ENCODE data around the gene TMEM222.

TMEM222 gene

DNA sequence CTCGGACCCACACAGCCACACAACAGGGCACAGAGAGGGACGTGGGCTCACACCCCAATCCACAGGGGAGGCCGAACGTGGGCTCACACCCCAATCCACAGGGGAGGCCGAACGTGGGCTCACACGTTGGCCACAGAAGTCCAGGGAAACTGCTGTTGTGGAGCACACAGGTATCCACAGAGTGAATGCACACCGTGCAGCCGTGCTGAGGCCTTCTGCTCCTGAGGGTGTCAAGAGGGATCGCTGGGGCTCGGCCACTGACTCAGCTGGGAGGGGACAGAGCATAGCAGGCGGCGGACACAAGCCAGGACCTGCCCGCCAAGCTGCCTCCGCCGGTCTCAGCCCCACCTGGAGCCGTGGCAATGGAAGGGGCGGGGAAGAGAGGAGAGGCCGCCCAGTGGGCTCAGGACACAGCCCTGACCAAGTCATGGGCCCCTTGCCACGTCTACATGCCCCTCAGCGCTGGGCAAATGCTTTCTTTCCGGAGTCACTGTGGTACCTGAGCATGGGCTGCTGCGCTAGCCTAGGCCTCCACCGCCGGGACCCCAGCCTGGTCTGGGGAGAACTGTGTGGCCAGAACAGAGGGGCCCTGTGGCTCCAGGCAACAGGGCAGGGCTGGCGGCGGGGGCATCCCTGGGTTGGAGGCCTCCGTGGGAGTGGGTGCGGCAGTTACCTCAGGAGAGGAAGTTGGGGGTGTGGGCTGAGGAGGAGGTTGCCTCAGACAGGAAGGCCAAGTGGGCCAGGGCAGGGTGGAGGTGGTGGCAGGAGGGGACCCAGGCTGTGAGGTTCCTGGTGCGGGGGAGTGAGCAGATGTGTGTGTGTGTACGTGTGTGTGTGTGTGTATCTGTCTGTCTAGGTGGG is 21.0 kb downstream of the TMEM222 start:
- DNase-seq: peak; percentile 78

DNA sequence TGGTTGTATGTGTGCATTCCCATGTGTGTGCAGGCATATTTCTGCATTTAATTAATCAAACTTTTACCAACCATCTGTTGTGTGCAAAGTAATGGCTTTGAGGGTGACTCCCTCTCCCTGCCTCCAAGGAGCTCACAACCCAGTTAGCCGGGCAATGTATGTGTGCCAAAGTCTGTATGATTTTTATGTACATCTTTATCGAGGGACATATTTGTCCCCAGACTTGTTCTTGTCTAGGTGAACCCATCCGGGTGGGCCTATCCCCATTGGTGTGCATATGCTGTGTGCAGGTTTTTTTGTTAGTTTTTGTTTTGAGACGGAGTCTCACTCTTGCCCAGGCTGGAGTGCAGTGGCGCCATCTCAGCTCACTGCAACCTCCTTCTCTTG is 21.7 kb downstream of the TMEM222 start:
- no peak for DNase-seq

DNA sequence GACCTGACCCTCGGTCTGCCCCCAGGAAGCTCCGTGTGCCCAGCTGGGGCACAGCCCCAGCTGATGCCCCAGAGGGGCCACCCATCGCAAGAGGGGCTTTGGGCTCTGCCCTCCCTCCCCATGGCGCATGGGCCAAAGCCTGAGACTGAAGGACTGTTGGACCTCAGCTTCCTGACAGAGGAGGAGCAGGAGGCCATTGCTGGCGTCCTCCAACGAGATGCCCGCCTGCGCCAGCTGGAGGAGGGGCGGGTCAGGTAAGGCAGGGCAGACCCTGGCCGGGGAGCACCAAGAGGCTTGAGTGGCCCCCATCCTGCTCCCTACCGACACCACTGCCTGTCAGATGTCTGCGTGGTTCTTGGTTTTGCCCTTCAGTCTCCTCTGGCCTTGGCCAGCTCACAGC is 23.3 kb downstream of the TMEM222 start:
- no peak for DNase-seq

DNA sequence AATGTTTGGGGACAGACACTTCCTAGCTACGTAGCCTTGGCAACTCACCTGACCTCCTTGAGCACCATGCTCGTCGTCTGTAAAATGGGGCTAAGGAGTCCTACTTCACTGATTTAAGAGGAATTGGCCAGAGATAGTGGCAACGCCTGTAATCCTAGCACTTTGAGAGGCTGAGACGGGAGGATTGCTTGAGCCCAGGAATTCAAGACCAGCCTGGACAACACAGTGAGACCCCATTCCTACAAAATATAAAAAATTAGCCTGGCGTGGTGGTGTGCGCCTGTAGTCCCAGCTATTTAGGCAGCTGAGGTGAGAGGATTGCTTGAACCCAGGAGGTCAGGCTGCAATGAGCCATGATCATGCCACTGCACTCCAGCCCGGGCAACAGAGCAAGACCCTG is 24.4 kb downstream of the TMEM222 start:
- DNase-seq: no peak

DNA sequence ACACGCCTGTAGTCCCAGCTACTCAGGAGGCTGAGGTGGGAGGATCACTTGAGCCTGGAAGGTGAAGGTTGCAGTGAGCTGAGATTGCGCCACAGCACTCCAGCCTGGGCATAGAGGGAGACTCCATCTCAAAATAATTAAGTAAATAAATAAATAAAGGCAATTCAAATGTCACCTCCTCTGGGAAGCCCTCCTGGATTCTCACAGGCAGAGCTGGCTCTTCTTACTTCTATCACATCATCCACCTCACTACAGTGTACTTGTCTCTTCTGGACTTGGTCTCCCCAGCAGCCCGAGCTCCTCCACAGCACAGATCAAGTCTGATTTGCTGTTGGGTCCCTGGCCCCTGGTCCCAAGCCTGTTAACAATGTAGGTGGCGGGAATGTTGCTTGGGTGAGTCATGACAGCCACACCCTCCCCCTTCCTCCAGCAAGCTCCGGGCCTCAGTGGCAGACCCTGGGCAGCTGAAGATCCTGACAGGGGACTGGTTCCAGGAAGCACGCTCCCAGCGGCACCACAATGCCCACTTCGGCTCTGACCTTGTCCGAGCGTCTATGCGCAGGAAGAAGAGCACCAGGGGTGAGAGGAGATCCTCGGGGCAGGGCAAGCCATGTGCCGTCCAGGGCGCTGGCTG is 25.1 kb downstream of the TMEM222 start:
- no peak for DNase-seq

DNA sequence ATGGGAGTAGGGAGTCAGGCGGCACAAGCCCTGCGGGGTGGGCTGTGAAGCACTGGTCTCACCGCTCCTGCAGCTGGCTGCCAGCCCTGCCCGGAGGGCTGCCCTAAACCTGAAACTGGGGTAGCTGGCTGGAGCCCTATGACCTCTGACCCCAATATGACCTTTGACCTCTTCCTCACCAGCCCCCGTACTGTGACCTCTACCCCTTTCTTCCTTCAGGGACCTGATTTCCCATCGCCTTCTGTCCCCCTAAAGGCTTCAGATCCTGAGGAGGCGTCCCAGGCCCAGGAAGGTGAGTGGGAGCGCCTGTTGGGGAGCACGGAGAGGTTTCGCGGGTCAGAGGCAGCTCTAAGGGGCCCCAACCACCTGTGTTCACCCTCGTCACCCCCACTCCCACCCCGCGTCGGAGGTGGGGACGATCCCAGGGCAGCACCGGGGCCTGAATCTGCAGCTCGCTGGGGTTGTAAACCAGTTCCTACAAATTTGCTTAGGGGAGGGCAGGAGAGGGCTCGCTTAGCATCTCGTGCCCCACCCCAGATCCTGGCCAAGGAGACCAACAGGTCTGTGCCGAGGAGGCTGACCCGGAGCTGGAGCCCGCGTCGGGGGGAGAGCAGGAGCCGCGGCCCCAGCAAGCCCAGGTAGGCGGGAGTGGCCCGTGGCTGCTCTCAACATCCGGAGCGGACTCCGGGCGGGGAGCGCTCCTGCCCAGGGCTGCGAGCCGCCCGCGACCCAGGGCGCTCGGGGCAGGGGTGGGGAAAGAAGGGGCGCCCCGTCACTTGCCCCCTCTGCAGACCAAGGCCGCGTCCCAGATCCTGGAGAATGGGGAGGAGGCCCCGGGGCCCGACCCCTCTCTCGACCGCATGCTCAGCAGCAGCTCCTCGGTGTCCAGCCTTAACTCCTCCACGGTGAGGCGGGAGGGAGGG is 27.2 kb downstream of the TMEM222 start:
- peak; percentile 75 for DNase-seq

DNA sequence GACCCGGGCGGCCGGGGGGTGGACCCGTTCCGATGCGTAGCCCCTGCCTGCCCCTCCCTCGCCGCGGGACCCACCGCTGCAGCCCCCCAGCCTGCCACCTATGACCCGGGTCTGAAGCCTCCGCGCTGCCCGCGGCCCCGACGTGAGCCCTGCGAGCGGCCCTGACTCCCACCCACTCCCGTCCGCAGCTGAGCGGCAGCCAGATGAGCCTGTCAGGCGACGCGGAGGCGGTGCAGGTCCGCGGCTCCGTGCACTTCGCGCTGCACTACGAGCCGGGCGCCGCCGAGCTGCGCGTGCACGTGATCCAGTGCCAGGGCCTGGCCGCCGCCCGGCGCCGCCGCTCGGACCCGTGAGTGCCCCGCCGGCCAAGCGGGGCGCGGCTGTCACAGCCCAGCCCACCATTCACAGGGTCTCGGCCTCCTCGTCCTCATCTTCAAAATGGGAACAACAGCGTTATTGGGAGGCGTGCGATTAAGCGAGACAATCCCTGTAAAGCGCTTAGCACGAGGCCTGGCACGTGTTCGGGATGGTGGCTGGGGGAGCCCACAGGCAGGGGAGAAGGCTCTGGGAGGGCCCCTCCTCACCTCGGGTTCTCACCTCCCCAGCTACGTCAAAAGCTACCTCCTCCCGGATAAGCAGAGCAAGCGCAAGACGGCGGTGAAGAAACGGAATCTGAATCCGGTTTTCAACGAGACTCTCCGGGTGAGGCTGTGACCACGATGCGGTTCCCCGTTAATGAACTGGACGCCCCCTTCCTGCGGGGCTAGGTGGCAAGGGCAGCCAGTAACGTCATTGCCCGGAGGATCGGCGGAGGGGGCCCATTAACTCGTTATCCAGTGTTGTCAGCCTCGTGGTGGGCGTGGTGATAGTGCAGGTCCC is 28.1 kb downstream of the TMEM222 start:
- DNase-seq: peak; percentile 64

DNA sequence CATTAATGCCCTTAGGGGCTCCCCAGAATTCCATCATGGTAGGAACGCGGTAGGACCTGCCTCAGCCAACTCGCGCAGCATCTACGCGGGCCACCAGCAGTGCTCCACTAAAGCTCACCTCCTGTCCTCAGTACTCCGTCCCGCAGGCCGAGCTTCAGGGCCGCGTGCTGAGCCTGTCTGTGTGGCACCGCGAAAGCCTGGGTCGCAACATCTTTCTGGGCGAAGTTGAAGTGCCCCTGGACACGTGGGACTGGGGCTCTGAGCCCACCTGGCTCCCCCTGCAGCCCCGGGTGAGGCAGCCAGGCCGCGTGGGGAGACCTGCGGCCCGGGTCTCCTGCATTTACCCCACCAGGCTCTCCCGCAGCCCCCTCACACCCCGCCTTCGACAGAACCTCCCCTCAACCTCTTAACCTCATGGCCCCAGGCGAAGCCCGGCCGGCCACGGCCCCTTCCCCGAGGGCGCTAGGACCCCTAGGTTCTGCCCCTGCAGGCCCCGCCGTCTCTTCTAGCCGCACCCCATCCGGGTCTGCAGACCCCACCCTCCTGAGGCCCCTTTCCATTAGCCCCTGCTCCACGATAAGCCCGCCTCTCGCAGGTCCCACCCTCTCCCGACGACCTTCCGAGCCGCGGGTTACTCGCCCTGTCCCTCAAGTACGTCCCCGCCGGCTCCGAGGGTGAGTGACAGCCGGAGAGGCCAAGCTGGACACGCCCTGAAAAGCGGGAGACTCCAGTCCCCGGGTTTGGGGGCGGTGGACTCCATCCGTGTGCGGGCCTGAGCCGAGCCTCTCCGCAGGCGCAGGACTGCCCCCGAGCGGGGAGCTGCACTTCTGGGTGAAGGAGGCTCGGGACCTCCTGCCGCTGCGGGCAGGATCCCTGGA is 28.9 kb downstream of the TMEM222 start:
- DNase-seq: no peak

DNA sequence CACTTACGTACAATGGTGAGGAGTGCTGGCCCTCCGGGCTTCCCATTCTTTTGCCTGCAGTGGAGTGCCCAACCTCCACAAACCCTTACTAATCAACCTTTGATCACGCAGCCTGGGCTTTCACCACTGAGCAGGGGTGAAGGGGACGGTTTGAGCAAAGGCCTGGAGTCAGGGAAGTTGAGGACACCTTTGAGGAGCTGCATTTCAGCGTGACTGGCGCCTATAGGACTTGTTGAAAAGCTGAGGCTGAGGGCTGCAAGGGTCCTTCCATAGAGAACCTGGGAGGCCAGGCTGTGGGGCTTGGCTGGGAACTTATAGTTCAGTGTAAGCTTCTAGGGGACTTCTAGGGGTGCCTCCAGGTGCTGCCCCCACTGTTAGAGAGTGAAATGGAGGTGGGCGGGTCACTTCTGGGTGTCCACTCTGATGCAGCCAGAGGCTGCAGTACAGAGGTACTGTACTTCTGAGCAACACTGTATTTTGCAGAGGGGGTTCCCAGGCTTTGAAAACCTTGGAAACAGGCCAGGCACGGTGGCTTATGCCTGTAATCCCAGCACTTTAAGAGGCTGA is 29.7 kb downstream of the TMEM222 start:
- DNase-seq: no peak

DNA sequence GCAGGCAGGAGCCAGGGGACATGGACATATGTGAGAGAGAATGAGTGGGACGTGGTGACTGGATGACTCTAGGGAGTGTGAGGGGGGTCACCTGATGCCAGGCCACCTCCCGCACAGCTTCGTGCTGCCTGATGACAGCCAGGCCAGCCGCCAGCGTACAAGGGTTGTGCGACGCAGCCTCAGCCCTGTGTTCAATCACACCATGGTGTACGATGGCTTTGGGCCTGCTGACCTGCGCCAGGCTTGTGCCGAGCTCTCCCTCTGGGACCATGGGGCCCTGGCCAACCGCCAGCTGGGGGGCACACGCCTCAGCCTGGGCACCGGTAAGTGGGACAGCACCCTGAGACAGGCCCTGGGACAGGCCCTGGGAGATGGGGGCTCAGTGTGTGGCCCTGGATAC is 31.2 kb downstream of the TMEM222 start:
- DNase-seq: no peak

DNA sequence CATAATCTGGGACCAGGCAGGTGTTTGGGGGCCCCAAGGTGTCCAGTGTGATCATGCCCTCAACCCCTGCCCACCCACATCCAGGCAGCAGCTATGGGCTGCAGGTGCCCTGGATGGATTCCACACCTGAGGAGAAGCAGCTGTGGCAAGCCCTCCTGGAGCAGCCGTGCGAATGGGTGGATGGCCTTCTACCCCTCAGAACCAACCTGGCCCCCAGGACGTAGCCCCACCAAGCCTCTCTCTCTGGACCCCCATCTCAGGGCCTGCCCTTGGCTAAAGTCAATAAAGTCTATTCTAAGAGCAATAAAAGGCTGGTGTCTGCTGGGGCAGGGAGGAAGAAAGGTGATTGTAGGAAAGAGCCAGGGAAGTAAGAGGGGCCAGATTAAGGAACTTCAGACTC is 31.7 kb downstream of the TMEM222 start:
- DNase-seq: no peak

DNA sequence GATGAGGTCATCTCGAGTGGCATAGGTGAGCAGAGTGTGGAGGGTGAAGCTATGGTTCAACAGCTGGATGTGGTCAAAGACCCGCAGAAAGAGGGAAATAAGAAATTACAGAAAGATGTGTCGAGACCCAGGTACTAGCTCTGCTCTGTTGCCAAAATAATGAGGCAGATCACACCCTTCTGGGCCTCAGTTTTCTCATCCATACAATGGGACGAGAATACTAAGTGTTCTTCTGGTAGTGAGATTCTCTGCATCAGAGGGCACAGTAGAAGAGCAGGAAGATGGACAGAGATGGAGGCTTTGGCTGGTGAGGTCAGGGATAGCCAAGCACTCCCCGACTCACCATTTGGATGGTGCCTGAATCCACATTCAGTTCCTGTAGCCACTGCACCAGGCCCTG is 33.7 kb downstream of the TMEM222 start:
- DNase-seq: no peak

DNA sequence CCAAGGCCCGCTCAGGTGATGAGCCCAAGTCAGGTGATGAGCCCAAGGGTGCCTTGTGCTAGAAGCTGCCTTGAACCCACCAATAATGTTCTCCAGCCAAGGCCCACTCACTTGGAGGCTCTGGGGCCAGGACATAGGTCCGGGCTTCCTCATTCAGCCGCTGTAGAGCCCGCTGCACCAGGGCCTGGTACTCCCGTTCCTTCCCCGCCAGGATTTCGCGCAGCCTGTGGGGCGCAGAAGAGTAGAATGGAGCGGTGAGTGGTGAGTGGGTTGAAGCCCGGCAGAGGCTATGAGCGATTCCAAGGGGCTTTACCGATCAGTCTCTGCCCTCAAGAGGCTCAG is 34.3 kb downstream of the TMEM222 start:
- DNase-seq: no peak

DNA sequence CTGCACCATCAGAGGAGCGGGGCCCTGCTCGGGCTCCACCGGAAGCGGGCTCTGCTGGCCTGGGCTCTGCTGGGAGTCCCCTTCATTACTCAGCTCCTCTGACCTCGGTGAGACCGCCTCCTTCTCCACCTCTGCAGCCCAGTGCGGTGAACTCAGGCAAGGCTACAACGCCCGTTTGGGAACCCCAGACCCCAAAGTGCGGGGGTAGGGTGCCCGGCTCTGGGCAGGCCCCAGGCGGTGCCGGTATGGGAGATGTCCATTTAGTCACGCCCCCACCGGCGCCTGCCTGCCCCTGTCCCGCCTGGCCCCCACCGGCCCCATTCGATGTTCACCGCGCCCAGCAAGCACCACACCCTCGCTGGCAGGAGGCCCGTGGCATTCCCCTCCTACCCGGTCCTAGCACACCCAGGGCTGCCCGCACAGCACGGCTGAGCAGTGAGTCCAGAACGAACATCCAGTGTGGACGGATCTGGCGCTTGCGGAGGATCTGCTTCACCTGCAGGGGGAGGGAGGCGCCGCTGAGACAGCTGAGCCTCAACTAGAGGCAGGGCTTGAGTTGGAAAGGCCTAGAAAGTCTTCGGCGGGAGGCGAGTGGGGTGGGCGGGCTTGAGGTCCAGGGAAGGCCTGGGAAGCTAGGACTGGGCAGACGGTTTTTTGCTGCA is 34.8 kb downstream of the TMEM222 start:
- DNase-seq: no peak

DNA sequence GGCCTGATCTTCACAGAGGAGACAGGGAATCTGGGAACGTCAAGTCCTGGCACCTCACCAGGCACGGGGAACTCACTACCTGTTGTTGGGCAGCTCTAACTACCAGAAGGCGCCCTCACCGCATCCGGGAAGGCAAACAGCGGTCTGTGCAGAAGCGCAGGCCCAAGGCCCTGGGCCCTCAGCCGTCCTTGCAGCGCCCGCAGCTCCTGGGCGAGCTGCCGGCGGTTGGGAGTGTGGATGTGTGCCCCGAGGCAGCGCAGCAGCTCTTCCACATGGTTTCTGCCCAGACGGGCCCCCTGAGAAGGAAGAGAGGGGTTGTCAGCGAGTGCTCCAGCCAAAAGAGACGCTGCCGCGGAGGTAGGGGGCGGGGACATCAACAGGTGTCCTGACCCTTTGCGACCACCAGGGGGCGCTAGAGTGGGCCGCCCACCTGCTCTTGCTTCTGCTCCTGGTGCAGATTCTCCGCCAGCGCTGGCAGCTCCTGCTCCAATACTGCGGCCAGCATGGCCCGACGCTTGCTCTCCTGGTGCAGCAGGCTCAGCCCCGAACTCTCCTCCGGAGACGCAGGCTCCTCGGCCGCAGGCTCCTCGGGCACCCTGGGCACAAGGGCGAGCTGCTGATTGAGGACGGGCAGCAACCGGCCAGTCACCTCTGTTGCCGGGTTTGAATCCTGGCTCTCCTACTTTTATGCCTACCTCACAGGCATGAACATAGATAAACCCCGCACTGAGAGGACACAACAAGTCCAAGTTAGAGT is 35.5 kb downstream of the TMEM222 start:
- DNase-seq: peak; percentile 29

DNA sequence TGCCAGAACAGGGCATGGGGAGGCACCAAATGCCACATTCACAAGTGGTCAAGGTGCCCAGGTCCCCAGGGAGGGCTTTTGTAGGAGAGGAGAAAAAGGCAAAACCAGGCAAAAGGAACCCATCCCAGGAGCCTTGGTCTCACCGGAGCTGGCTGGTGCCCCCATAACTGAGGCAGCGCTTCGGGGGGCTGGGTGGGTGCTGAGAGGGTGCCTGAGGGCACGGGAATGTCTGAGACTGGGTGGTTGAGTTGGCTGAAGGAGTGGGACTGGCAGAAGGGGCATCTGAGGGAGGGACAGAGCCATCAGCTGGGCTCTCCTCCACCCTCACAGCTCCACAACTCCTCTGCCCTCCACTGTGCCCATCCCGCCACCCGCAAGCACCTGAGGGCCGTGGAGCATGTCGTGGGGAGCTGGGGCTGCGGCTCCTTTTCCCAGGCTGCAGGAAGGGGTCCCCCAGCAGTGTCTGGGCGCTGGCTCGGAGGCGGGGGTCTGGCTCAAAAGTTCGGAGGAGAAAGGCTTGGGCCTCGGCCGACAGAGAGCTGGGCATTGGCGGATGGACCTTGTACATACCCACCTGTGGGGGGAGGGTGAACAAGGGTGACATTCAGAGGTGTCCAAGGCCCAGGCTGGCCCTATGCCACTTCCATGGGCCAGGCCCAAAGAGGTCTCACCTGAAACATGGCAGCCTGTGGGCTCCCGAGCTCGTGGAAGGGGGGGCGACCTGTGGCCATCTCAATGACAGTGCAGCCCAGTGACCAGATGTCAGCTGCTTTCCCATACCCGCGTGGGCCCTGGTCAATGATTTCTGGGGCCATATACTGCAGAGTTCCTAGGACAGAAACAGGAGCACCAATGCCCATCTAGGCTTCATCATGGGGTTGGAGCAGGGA is 36.3 kb downstream of the TMEM222 start:
- DNase-seq: no peak

DNA sequence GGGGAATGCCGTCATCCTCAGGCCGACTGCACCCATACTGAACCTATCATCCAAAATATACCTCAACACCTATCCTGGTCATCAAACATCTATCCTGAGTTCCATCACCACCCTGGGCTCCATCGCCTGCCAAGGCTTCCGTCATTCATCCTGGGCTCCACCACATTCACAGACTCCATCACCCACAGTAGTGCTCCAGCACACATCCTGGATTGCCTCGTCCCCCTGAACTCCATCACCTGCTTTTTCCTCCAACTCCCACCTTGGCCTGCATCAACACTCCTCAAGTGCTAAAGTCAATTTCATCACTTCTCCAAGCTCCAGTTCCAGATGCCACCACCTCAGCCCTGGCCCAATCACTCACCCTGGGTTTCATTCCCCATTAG is 37.0 kb downstream of the TMEM222 start:
- DNase-seq: no peak

DNA sequence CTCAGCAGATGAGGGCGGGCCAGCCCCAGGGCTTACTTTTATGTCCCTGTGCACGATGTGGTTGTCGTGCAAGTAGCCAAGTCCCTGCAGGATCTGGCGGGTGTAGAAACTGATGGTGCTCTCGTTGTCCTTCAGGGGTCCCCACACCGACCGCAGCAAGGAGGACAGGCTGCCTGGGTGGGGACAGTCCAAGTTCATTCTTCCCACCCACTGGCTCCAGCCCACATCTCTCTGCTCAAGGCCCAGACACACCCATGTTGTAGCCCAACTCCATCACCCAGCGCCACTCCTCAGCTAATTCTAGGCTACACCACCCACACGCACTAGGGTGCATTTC is 37.8 kb downstream of the TMEM222 start:
- no peak for DNase-seq

Data from NCI-H146 (cell line).